ENCODE results near the gene SERPINB12.

Gene SERPINB12

GRCh38 chr18:63508596-63508995 lies 33.6 kb upstream of the SERPINB12 start (continued):
- no peak for TF ChIP-seq REST (tag by site-specific recombination; IDR thresholded peaks at IDR 0.05)
- no peak for TF ChIP-seq ZNF354C (tag by site-specific recombination; IDR thresholded peaks at IDR 0.05; ENCODE audit: borderline replicate concordance, low read depth)
- TF ChIP-seq ZNF830 (tag by site-specific recombination; IDR thresholded peaks at IDR 0.05; ENCODE audit: low read depth): no peak
- TF ChIP-seq ZNF266 (tag by site-specific recombination; IDR thresholded peaks at IDR 0.05; ENCODE audit: low read depth): no peak
- TF ChIP-seq ZBTB49 (tag by site-specific recombination; IDR thresholded peaks at IDR 0.05; ENCODE audit: low read depth): no peak
- TF ChIP-seq PRDM1 (tag by site-specific recombination; IDR thresholded peaks at IDR 0.05): no peak

- ChIA-PET POLR2A (no interaction called here), CTCF (interaction anchor here (0.5 to 12.9 kb wide), 42 partner anchors 9 to 733 kb away, joined by 3 to 338 read pairs (median 4); no protein-coding TSS in a partner anchor)
- Histone ChIP-seq H3K4me3 (ENCODE audit: low read depth, low read length) (no peak overlapping the region), H3K9me3 (ENCODE audit: control insufficient read depth, insufficient read depth, low read depth, low read length) (no peaks in the 10 kb centered on the region), H3K4me1 (ENCODE audit: control insufficient read depth, insufficient read depth, low read length) (peaks cover 3% of the 10 kb centered on the region; the same call in 1 of the 2 replicates), H3K27ac (ENCODE audit: extremely low read depth, low read depth, low read length) (no peak overlapping the region), H3K36me3 (ENCODE audit: control insufficient read depth in 2 of 2, insufficient read depth in 1 of 2, low read length in 2 of 2) (no peaks in the 10 kb centered on the region)
- TF ChIP-seq RBAK (tag by site-specific recombination; IDR thresholded peaks at IDR 0.05) (no peak), ZNF202 (tag by site-specific recombination; IDR thresholded peaks at IDR 0.05; ENCODE audit: borderline replicate concordance) (no peak), ZNF2 (tag by site-specific recombination; IDR thresholded peaks at IDR 0.05) (peak; percentile 53; the same call in 1 of the 2 replicates), ZNF148 (tag by site-specific recombination; IDR thresholded peaks at IDR 0.05; ENCODE audit: borderline replicate concordance) (no peak), ZNF132 (tag by site-specific recombination; IDR thresholded peaks at IDR 0.05; ENCODE audit: borderline replicate concordance) (no peak), ZNF777 (tag by site-specific recombination; IDR thresholded peaks at IDR 0.05; ENCODE audit: borderline replicate concordance) (no peak), ZNF654 (tag by site-specific recombination; IDR thresholded peaks at IDR 0.05; ENCODE audit: low read depth) (peak; percentile 21; the same call in 1 of the 2 replicates), ZNF140 (tag by site-specific recombination; IDR thresholded peaks at IDR 0.05) (no peak), ZNF544 (tag by site-specific recombination; IDR thresholded peaks at IDR 0.05) (no peak), ZSCAN5A (tag by site-specific recombination; IDR thresholded peaks at IDR 0.05) (no peak), HOXD13 (CRISPR knock-in tag; IDR thresholded peaks at IDR 0.05; ENCODE audit: borderline replicate concordance) (no peak), CTCF (tag by site-specific recombination; IDR thresholded peaks at IDR 0.05) (peak; percentile 46), ZNF560 (tag by site-specific recombination; IDR thresholded peaks at IDR 0.05; ENCODE audit: borderline replicate concordance) (no peak), ZNF274 (IDR thresholded peaks at IDR 0.05; ENCODE audit: low read length) (no peak), ZNF274 (tag by site-specific recombination; IDR thresholded peaks at IDR 0.05; ENCODE audit: borderline replicate concordance) (no peak)
Observed at GRCh38 chr18:63511285-63511684, 30.9 kb upstream of the SERPINB12 start.

Measured in HEK293 (cell line).